ENCODE measurements around the gene NHLRC3. TPM values are rescaled to one million over a fixed set of nuclear protein-coding genes. Genes with fewer than 3 reads are reported as not detected.
"Not testable (repeated sequence)": the region's sequence is repeated elsewhere in the genome, so short reads cannot be mapped to it uniquely, and the experiment has no call there.

The NHLRC3 gene
- total and polyA plus RNA-seq, 2 of the 8 experiments (the other 6 are each of a cell fraction or from before 2014, with no cell fraction given): 13.1 to 16.9 TPM

- 92% methylated on average over 1 of the region's 1 CpG; no CpG with 5 or more reads in 1 of the 2 experiments for WGBS, 2 experiments (ENCODE audit: extremely low coverage in 1 of 2, insufficient coverage in 1 of 2, insufficient read length in 1 of 2, insufficient replicate concordance in 2 of 2, low coverage in 1 of 2, low lambda C conversion rate in 2 of 2, missing lambda C conversion rate in 1 of 2)
- CTCF ChIA-PET (ENCODE audit: partially characterized antibody); FAIRE-seq: not testable (repeated sequence)
Observed at GRCh38 chr13:39086251-39086945, 48.1 kb downstream of the NHLRC3 start.

More at GRCh38 chr13:39086251-39086945, 48.1 kb downstream of the NHLRC3 start:
- H2BK5ac ChIP-seq (ENCODE audit: low read depth, low read length); H3K23ac ChIP-seq (ENCODE audit: insufficient read length); H4K8ac ChIP-seq (ENCODE audit: extremely low read depth, insufficient read depth, low read length); H3K79me1 ChIP-seq (ENCODE audit: low read depth, low read length); H4K91ac ChIP-seq (replicated peaks; ENCODE audit: insufficient read length, low read length); H3K9me3 ChIP-seq (ENCODE audit: insufficient read depth in 2 of 2, low read depth in 1 of 2, low read length in 1 of 2); H3K27ac ChIP-seq (ENCODE audit: low read depth, low read length); H3K14ac ChIP-seq (ENCODE audit: insufficient read length); H3K36me3 ChIP-seq (ENCODE audit: control insufficient read depth in 2 of 4, insufficient read depth in 4 of 4, low read length in 3 of 4); H3K23me2 ChIP-seq (ENCODE audit: low read depth, low read length); H2BK15ac ChIP-seq (ENCODE audit: low read length); DNase-seq (ENCODE audit: low read depth in 1 of 2, low spot score in 2 of 2); H3K4me3 ChIP-seq (ENCODE audit: extremely low read depth in 1 of 4, insufficient read depth in 2 of 4, low read depth in 3 of 4, low read length in 4 of 4); H3K79me2 ChIP-seq (ENCODE audit: control insufficient read depth in 1 of 2, insufficient read depth in 2 of 2, low read length in 2 of 2); H3K56ac ChIP-seq (replicated peaks; ENCODE audit: insufficient read length, low read depth, low read length); H2AFZ ChIP-seq (ENCODE audit: low read length); H3K27me3 ChIP-seq (replicated peaks in 1 of 4; ENCODE audit: control insufficient read depth in 3 of 4, extremely low read depth in 1 of 4, insufficient read depth in 3 of 4, low read length in 3 of 4); POLR2A ChIA-PET (ENCODE audit: partially characterized antibody); H3K4me2 ChIP-seq (ENCODE audit: insufficient read depth in 1 of 2, low read depth in 2 of 2, low read length in 2 of 2); H3K4me1 ChIP-seq (replicated peaks in 1 of 4; ENCODE audit: control insufficient read depth in 3 of 4, insufficient read depth in 4 of 4, low read length in 3 of 4); H2BK120ac ChIP-seq (replicated peaks; ENCODE audit: low read depth, low read length); H2BK12ac ChIP-seq (ENCODE audit: low read depth, low read length); H4K20me1 ChIP-seq (replicated peaks in 1 of 2; ENCODE audit: control insufficient read depth in 1 of 2, insufficient read depth in 2 of 2, low read length in 2 of 2); H2BK20ac ChIP-seq (ENCODE audit: low read length); H3K9ac ChIP-seq (replicated peaks in 1 of 4; ENCODE audit: extremely low read depth in 1 of 4, low read depth in 3 of 4, low read length in 3 of 4); H3K18ac ChIP-seq (ENCODE audit: extremely low read depth, low read length); H3K4ac ChIP-seq (replicated peaks; ENCODE audit: insufficient read length, low read depth, low read length); H2AK5ac ChIP-seq (ENCODE audit: low read depth, low read length); H4K5ac ChIP-seq (ENCODE audit: insufficient read length, low read depth, low read length): not testable (repeated sequence)
- 0 out of 2 replicates have a peak, but pooled peaks have one; percentile 37 for TF ChIP-seq SRF (IDR thresholded peaks at IDR 0.05; ENCODE audit: low read depth, low read length)
